Measurements from ENCODE around the gene ABCA1.
A peak's percentile ranks its signal among the peaks of the same experiment; 100 is the strongest.
"Not testable (repeated sequence)": the region's sequence is repeated elsewhere in the genome, so short reads cannot be mapped to it uniquely, and the experiment has no call there.

ABCA1 gene

DNA sequence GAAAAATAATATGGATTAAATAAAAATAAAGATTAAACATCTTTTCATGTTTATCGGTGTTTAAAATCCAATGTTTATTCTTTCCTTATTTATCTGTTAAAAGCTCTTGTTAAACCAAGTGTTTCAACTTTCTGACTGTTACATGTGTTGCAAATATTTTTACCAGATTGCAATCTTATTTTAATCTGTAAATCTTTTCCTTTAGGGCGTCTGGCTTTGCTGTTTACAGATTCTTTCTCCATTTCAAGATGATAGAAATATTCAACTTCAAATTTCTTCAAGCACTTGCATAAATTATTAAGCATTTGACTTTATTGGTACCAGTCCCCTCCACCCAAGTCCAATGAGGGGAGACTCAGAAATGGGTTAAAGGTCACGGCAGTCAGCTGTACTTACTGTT, 16.9 kb upstream of the ABCA1 start:
- no peak for DNase-seq (ENCODE audit: low read depth in 2 of 2)

DNA sequence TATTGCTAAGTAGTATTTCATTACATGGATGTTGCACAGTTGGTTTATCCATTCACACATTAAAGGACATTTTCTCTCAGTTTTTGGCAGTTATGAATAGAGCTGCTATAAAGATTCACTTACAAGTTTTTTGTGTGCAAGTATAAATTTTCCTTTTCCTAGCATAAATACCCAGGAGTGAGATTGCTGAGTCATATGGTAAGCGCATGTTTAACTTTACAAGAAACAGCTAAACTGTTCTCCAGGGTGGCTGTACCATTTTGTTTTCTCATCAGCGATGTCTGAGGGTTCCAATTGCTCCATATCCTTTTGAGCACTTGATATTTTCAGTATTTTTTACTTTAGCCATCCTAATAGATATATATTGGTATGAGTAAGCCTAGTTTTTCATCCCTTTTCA, 16.4 kb upstream of the ABCA1 start:
- DNase-seq (ENCODE audit: low read depth in 2 of 2) = no peak

DNA sequence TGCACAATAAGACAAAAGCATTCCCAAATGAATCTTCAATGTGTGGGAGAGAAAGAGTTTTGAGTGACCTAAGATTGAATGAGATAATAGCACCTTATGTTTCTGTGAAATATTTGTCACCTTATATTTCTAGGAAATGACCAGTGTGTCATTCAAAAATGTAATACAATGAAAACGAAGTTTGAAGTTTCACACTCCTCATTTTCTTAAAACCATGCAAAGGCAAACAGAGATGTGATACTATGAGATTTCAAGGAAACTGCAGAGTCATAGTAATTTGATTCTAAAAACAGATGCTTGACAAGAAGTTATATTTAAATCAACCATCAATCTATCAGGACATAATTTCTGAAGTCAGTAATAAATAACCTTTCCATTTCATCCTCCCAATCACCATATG, 13.6 kb upstream of the ABCA1 start:
- DNase-seq (ENCODE audit: low read depth in 2 of 2) = no peak

GRCh38 chr9:104936291-104936690, 8.3 kb upstream of the ABCA1 start:
- DNase-seq (ENCODE audit: low read depth in 2 of 2) = no peak

- DNase-seq (ENCODE audit: low read depth in 2 of 2) = not testable (repeated sequence)
These were observed 7.5 kb upstream of the ABCA1 start for GRCh38 chr9:104935501-104935810.

DNA sequence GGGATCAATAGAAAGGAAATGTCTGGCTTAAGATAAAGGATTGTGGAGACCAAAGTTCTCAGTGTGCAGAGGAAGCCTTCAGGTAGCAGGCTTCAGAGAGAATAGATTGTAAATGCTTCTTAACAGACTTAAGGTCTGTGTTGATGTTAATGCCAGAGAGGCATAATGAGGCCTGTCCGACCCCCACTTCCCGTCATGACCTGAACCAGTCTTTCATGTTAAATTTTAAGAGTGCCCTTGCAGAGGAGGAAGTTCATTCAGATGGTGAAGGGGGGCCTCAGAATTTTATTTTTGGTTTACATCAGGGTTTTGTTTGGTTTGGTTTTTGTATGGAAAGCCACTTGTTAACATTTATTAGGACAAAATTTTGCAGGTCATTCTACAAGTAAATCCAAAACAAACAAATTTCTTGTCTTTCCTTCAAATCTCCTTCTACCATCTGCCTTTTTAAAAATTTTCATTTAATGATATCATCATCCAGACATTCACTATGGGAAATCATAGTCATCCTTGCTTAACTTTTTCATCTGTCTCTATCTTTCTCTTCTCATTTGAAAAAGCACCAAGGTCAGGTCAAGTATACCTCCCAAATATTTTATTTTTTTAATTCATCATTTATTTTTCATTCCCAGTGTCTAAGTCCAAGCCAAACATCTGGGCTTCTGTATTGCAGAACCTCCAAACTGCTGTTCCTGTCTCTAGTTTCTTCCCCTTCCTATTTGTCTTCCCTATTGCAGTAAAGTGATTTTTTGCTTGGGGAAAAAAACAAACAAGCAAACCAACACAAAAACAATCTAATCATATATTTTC, 6.9 kb upstream of the ABCA1 start:
- DNase-seq (ENCODE audit: low read depth in 2 of 2) = no peak

- DNase-seq (ENCODE audit: low read depth in 2 of 2) = not testable (repeated sequence)
These were observed 5.1 kb upstream of the ABCA1 start for GRCh38 chr9:104933091-104933490.

DNA sequence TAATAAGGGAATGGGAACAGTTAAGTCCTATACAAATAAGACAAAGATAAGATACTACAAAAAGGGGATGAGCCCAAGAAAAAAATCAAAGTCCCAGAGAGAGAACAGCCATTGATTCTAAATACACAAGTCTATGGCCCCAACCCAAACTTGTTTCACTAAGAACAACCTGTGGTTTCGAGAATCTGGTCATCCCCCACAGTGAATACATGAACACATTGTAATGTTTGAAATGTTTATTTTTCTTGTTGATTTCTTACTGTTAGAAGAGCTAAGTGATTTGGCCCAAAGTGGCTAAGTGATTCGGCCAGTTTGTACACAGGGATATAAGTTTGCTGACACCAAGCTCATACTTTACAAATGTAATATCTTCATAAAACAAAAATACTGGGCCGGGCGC, 3.3 kb upstream of the ABCA1 start:
- DNase-seq (ENCODE audit: low read depth in 2 of 2) = no peak

DNA sequence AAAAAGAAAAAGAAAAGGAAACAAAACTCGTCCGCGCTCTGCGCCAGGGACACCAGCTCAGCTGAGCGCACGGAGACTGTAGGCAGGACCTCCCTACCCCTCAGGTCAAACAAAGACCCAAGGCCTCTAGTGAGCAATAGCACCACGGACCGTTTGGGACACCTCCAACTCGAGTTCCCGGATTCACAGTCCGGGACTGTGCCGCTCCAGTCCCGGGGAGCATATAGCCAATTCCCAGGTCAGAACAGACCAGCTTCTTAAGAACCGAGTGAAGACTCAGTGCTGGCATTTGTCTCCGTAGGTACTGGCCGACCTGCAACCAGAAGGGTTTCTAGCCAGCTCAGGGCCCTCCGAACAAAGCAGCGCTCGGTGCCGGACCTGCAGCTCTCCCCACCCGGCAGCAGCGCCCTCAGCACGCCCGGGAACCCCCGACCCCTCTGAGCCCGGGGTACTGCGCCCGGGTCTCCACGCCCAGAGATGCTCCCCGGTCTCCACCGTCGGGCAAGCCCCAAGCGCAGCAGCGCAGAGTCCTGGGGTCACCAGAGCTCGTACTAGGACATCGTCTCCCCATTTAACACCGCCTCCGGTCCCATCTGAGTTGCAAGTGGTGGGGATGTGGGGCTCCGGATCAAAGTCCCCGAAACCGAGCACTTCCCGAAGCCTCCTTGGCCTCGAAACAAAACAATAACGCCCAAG, 591 bp downstream of the ABCA1 start:
- DNase-seq (ENCODE audit: low read depth in 2 of 2) = no peak

DNA sequence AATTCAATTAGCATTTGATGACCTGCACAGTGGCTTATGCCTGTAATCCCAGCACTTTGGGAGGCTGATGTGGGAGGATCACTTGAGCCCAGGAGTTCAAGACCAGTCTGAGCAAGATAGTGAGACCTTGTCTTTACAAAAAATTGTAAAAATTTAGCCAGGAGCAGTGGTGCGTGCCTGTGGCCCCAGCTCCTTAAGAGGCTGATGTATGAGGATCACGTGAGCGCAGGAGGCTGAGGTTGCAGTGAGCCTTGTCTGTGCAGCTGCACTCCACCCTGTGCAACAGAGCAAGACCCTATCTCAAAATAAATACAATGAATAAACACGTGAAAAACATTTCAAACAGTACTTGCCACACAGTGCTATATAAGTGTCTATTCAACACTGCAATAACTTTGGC, 4.2 kb downstream of the ABCA1 start:
- no peak for DNase-seq (ENCODE audit: low read depth in 2 of 2)

DNA sequence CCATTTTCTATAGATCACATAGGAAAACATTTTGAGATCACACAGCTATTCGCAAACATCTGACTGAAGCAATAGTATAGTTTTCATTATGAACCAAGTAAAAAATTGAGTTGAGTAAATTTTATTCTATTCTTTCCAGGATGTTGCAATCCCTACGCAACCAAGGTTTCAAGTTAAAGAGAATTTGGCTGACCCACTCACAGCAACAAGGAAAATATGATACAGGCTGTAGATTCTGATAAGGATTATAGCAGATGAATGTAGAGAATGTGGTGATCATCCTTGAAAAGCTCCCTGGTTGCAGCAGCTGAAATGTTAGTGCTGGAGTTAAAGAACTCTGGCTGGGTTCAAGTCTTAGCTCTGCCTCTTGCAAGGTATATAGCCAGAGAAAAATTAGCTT, 4.7 kb downstream of the ABCA1 start:
- DNase-seq (ENCODE audit: low read depth in 2 of 2) = peak; percentile 78 to 84

DNA sequence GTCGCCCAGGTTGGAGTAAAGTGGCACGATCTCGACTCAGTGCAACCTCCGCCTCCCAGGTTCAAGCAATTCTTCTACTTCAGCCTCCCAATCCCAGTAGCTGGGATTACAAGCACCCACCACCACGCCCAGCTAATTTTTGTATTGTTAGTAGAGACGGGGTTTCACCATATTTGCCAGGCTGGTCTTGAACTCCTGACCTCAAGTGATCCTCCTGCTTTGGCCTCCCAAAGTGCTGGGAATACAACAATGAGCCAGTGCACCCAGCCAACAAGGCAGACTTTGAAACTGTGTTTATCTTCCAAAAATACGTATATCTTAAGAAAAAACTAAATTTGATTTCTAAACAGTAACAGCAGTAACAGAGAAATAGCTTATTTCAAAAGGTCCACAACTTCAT, 5.2 kb downstream of the ABCA1 start:
- not testable (repeated sequence) for DNase-seq (ENCODE audit: low read depth in 2 of 2)

- DNase-seq (ENCODE audit: low read depth in 2 of 2) = no peak
These were observed 6.8 kb downstream of the ABCA1 start for GRCh38 chr9:104921067-104921741.

DNA sequence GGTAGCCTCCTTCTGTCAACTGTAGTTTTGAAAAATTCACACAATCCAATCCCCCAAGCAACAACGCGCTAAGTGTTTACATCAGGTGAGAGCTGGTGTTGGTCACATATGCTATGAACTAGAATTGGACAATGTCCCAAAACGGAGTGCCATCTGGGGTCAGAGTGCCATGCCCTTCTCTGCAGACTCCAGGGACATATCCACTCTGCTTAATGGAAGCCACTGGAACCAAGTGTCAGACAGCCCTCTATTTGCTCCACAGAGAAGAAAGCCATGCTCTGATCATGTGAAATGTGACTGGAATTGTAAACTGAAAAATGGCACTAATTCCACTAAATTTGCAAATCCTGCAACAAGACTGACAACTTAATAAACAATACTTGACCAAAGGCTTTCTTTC, 12.2 kb downstream of the ABCA1 start:
- DNase-seq (ENCODE audit: low read depth in 2 of 2) = no peak

- DNase-seq (ENCODE audit: low read depth in 2 of 2) = no peak
These were observed 12.9 kb downstream of the ABCA1 start for GRCh38 chr9:104915049-104915448.

DNA sequence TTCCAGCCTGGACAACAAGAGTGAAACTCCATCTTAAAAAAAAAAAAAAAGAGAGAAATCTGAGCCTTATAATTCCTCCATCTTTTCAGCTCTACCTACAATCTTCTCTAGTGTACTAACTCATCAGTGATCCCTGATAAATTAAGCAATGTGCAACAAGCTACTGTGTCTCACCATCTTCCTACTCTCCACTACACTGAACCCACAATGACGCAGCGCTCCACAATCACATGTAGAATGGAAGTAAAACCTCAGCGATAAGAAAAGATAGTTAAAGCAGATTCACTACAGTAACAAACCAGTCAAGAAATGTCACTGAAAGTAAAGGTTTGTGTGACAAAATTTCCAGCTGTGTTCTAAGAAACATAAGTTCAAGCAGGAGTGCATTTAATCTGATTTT, 13.5 kb downstream of the ABCA1 start:
- no peak for DNase-seq (ENCODE audit: low read depth in 2 of 2)

DNA sequence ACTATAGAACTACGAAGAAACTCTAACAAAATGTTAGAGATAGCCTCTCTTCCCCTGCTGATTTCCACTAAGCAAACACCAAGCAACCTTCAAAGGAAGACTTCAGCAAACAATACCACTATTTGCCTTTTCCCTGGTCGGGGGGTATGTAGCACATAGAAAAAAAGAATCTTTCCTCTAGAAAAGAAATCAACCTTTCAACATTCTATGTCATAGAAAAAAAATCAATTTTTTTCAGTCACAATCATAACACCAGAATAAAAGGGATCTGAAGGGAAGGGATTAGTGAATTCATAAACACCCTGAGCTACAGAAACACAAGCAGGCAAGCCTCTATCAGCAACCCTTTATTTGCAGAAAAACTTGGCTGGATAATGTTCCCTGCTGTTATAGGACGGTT, 15.3 kb downstream of the ABCA1 start:
- no peak for DNase-seq (ENCODE audit: low read depth in 2 of 2)

GRCh38 chr9:104911032-104911607, 16.8 kb downstream of the ABCA1 start:
- no peak for DNase-seq (ENCODE audit: low read depth in 2 of 2)

DNA sequence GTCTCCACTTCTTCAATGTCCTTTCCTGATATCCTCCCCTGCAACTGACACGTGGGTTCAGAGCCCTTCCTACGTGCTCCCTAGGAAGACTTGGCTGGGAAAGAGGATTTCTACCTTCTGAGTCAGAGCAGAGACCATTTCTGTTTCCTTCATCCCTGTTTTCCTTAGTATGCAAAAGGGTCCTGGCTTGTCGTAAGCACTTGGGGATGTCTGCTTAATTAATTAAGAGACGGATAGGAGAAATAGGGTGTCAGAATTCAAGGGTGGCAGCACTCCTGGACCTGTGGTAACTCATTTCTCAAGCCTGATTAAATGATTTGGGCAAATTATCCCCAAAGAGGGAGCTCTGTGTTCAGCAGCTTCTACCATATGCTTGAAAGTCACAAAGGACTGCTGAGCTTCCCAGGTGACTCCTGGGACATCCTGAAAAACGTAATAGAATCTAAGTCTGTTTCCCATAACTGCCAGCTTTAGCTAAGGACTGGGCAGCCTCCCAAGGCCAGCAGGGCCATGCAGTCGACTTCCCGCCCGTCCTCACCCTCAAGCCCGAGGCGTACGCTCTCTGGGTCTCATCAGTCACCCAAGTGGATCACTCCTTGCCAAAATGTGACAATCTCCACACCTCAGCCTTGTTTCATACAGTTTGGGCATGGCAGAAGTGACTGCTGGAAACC, 20.5 kb downstream of the ABCA1 start:
- peak; percentile 53 to 60 for DNase-seq (ENCODE audit: low read depth in 2 of 2)

DNA sequence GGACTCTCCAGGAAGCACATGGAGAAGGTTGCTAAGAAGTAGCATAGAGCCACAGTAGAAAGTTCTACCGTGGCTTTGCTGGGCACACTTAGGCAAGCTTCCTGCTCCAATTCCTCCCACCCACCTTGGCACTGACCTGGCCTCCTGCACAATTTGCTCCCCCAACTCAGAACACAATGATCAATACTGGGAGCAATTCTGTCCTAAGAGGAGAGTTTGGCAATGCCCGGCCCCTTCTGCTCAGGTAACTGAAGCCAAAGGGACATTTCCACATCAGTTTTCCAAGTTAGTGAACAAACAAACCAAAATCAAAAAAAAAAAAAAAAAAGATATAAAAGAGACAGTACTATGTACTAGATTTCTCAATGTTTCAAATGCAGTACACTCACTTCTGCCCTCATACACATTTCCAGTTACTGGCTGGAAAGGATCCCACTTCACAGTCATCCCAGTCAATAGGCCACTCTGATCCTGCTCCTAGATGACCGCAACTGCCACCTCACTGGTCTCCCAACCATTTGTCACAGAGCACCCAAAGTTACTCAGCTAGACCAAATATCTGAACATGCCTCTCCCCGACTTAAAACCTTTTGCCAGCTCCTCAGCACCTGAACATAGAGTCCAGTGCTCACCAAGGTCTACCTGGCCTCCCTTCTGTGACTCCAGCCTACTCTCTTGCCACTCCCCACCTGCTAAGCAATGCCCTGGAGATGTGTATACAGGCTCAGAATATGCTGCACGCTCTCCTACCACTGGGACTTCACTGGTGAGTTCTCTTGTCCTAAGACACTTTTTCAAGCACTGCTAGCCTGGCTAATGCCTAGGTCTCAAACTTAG, 21.3 kb downstream of the ABCA1 start:
- no peak for DNase-seq (ENCODE audit: low read depth in 2 of 2)

- DNase-seq (ENCODE audit: low read depth in 2 of 2) = no peak
These were observed 22.0 kb downstream of the ABCA1 start for GRCh38 chr9:104905931-104906330.
